ENCODE measurements around the gene BCL11A.

The BCL11A gene

DNA sequence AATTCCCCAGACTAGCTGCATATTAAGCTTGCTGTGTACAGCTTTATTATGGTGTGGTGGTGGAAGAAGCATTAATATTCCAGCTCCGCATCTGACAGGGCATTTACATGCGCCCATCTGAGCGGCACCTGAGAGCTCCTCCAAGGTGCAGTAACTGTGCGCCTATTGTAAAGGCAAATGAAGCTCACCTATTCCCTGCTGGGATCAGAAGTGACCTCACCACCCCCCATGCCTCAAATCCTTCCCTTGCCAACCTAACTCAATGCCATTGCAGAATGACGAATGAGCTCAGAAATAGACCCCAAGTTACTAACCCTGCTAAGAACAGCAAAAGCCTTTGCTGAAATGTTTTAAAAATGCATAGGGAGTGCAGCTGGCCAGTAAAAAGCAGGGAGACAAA is 14.3 kb downstream of the BCL11A start:
- peaks cover 7% of the 10 kb centered on the region for H3K4me1 ChIP-seq (ENCODE audit: low read depth, poor library complexity, severe bottlenecking)
- H2AFZ ChIP-seq (ENCODE audit: low read depth): no peak overlapping the region
- no peak overlapping the region for H3K27ac ChIP-seq
- H3K79me2 ChIP-seq (ENCODE audit: insufficient read depth, low read depth): peaks cover 39% of the 10 kb centered on the region; the same call in 1 of the 2 replicates
- H4K20me1 ChIP-seq (ENCODE audit: insufficient read depth): no peaks in the 10 kb centered on the region
- H3K9ac ChIP-seq: no peak overlapping the region
- no peak overlapping the region for H3K4me2 ChIP-seq
- no peaks in the 10 kb centered on the region for H3K27me3 ChIP-seq (ENCODE audit: insufficient read depth, low read depth)
- no peaks in the 10 kb centered on the region for H3K36me3 ChIP-seq (ENCODE audit: insufficient read depth)
- H3K4me3 ChIP-seq (IDR thresholded peaks at IDR 0.05; ENCODE audit: insufficient read depth, low read depth, low read length): no peak overlapping the region
- TF ChIP-seq, protein P1, sequence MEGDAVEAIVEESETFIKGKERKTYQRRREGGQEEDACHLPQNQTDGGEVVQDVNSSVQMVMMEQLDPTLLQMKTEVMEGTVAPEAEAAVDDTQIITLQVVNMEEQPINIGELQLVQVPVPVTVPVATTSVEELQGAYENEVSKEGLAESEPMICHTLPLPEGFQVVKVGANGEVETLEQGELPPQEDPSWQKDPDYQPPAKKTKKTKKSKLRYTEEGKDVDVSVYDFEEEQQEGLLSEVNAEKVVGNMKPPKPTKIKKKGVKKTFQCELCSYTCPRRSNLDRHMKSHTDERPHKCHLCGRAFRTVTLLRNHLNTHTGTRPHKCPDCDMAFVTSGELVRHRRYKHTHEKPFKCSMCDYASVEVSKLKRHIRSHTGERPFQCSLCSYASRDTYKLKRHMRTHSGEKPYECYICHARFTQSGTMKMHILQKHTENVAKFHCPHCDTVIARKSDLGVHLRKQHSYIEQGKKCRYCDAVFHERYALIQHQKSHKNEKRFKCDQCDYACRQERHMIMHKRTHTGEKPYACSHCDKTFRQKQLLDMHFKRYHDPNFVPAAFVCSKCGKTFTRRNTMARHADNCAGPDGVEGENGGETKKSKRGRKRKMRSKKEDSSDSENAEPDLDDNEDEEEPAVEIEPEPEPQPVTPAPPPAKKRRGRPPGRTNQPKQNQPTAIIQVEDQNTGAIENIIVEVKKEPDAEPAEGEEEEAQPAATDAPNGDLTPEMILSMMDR (conservative IDR thresholded peaks at IDR 0.05; ENCODE audit: low read depth, low read length): no peak

DNA sequence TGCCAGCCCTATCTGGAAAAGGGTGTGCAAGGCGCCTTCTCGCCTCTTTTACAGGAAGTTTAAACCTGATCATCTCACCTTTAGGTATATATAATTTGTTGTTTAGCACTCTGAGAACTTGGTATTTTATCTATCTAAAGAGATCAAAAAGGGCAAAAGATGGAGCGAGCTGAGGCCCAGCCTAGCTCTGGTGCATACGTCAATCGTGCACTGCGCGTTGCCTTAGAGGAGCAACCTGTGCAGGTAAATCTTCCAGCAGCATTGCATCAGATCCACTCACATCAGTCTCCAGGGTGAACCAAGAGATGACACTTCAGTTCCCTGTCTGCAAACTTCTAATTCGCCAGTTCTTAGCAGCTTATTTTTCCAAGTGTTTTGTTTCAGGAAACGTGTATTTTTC is 15.4 kb downstream of the BCL11A start:
- Histone ChIP-seq H3K79me2 (ENCODE audit: insufficient read depth, low read depth) (peaks cover 35% of the 10 kb centered on the region; the same call in 1 of the 2 replicates), H3K4me1 (ENCODE audit: low read depth, poor library complexity, severe bottlenecking) (no peaks in the 10 kb centered on the region), H3K4me3 (IDR thresholded peaks at IDR 0.05; ENCODE audit: insufficient read depth, low read depth, low read length) (no peak overlapping the region), H3K27ac (no peak overlapping the region), H3K27me3 (ENCODE audit: insufficient read depth, low read depth) (no peaks in the 10 kb centered on the region), H3K36me3 (ENCODE audit: insufficient read depth) (no peaks in the 10 kb centered on the region), H3K9ac (no peak overlapping the region), H4K20me1 (ENCODE audit: insufficient read depth) (no peaks in the 10 kb centered on the region), H3K4me2 (no peak overlapping the region), H2AFZ (ENCODE audit: low read depth) (no peak overlapping the region)
- TF ChIP-seq, protein P1 (conservative IDR thresholded peaks at IDR 0.05; ENCODE audit: low read depth, low read length): no peak

DNA sequence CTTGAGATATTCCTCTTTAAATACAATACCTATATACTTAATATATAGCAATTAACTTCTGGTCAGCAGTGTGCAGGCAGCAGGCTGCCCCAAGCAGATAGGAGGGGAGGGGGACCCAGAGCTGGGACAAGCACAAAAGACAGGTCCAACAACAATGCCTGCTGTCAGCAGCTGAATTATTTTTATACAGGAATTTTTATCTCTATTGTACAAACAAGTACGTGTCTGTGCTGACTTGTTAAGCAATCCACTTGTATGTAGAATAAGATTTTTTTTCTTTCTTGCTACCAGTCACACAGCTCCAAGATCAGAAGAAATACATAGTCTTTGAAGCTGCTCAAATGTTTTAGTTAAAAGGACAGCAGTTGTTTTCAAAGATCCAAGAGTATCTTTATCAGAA is 16.7 kb downstream of the BCL11A start:
- Histone ChIP-seq H3K27ac (no peak overlapping the region), H3K36me3 (ENCODE audit: insufficient read depth) (no peaks in the 10 kb centered on the region), H3K4me2 (no peak overlapping the region)

DNA sequence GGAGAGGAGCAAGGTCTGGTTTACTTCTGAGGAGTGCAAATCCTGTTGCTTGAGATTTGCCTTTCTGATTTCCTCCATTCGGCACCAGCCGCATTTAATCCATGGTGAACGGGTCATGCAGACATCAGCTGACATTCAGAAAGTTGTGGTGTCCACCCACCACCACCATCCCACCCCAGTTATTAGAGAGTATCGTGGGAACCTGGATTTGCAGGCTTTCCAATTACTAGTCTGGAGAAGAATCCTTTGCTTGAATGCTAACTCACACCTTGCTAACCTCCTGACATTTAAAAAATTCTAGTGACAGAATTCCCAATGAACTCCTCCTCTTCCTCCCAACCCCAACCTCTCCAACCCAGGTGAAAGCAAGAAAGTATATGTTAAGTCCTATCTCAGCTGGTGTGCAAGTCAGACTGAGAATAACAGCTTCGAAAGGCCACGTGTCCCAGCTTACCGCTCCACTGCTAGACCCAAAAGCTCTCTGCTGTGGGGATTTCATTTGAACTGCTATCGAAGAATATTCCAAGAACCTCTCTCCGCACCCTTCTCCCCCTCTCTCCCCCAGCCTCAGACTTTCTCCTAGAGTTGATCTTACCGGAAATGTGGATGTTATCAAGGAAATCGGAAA is 17.7 kb downstream of the BCL11A start:
- Histone ChIP-seq H3K27ac (no peak overlapping the region), H3K4me1 (ENCODE audit: low read depth, poor library complexity, severe bottlenecking) (no peaks in the 10 kb centered on the region), H2AFZ (ENCODE audit: low read depth) (no peak overlapping the region), H3K4me3 (IDR thresholded peaks at IDR 0.05; ENCODE audit: insufficient read depth, low read depth, low read length) (no peak overlapping the region), H3K9ac (no peak overlapping the region), H3K4me2 (no peak overlapping the region), H3K79me2 (ENCODE audit: insufficient read depth, low read depth) (peaks cover 27% of the 10 kb centered on the region; the same call in 1 of the 2 replicates), H4K20me1 (ENCODE audit: insufficient read depth) (no peaks in the 10 kb centered on the region), H3K27me3 (ENCODE audit: insufficient read depth, low read depth) (no peaks in the 10 kb centered on the region), H3K36me3 (ENCODE audit: insufficient read depth) (no peaks in the 10 kb centered on the region)
- TF ChIP-seq, protein P1 (conservative IDR thresholded peaks at IDR 0.05; ENCODE audit: low read depth, low read length): no peak

More for the DNA sequence above, 16.7 kb downstream of the BCL11A start:
- no peaks in the 10 kb centered on the region for H4K20me1 ChIP-seq (ENCODE audit: insufficient read depth)
- H2AFZ ChIP-seq (ENCODE audit: low read depth): no peak overlapping the region
- TF ChIP-seq, protein P1 (conservative IDR thresholded peaks at IDR 0.05; ENCODE audit: low read depth, low read length): no peak
- peaks cover 34% of the 10 kb centered on the region; the same call in 1 of the 2 replicates for H3K79me2 ChIP-seq (ENCODE audit: insufficient read depth, low read depth)
- H3K9ac ChIP-seq: no peak overlapping the region
- no peaks in the 10 kb centered on the region for H3K27me3 ChIP-seq (ENCODE audit: insufficient read depth, low read depth)
- H3K4me1 ChIP-seq (ENCODE audit: low read depth, poor library complexity, severe bottlenecking): no peaks in the 10 kb centered on the region
- no peak overlapping the region for H3K4me3 ChIP-seq (IDR thresholded peaks at IDR 0.05; ENCODE audit: insufficient read depth, low read depth, low read length)

All from KMS-11 (cell line).